Measurements from ENCODE around the gene SUSD4.

Gene SUSD4

GRCh38 chr1:223216531-223217205 lies 147.3 kb downstream of the SUSD4 start:
- no peak for DNase-seq
- Histone ChIP-seq H3K4me3 (ENCODE audit: low read depth, low read length) (no peak overlapping the region), H3K27ac (no peak overlapping the region), H3K27me3 (replicated peaks) (no peaks in the 10 kb centered on the region), H3K36me3 (replicated peaks) (no peaks in the 10 kb centered on the region)
- TF ChIP-seq CTCF (IDR thresholded peaks at IDR 0.05; ENCODE audit: low read depth, low read length, missing control alignments), result no peak
- in situ Hi-C loops (cut with HindIII; ENCODE audit: low pct_ligation_motif_present, low sequenced_read_pairs), result no loop called here

- in situ Hi-C loops (cut with HindIII; ENCODE audit: low pct_ligation_motif_present, low sequenced_read_pairs), result no loop called here
- no peak for TF ChIP-seq CTCF (IDR thresholded peaks at IDR 0.05; ENCODE audit: low read depth, low read length, missing control alignments)
- H3K36me3 ChIP-seq (replicated peaks), result no peaks in the 10 kb centered on the region
- DNase-seq, result no peak
- no peaks in the 10 kb centered on the region for H3K27me3 ChIP-seq (replicated peaks)
- no peak overlapping the region for H3K4me3 ChIP-seq (ENCODE audit: low read depth, low read length)
- no peak overlapping the region for H3K27ac ChIP-seq
Measured at GRCh38 chr1:223216074-223216473, 147.9 kb downstream of the SUSD4 start.

- Histone ChIP-seq H3K27me3 (replicated peaks) (no peaks in the 10 kb centered on the region), H3K4me3 (ENCODE audit: low read depth, low read length) (no peak overlapping the region), H3K36me3 (replicated peaks) (no peaks in the 10 kb centered on the region), H3K27ac (no peak overlapping the region)
- DNase-seq, result no peak
- in situ Hi-C loops (cut with HindIII; ENCODE audit: low pct_ligation_motif_present, low sequenced_read_pairs), result no loop called here
- TF ChIP-seq CTCF (IDR thresholded peaks at IDR 0.05; ENCODE audit: low read depth, low read length, missing control alignments), result no peak
Measured at GRCh38 chr1:223215026-223215425, 148.9 kb downstream of the SUSD4 start.

GRCh38 chr1:223214261-223214807 lies 149.6 kb downstream of the SUSD4 start:
- no peaks in the 10 kb centered on the region for H3K36me3 ChIP-seq (replicated peaks)
- H3K27me3 ChIP-seq (replicated peaks), result no peaks in the 10 kb centered on the region
- no peak for DNase-seq
- TF ChIP-seq CTCF (IDR thresholded peaks at IDR 0.05; ENCODE audit: low read depth, low read length, missing control alignments), result no peak
- H3K27ac ChIP-seq, result no peak overlapping the region
- H3K4me3 ChIP-seq (ENCODE audit: low read depth, low read length), result no peak overlapping the region
- in situ Hi-C loops (cut with HindIII; ENCODE audit: low pct_ligation_motif_present, low sequenced_read_pairs), result no loop called here

- Histone ChIP-seq H3K36me3 (replicated peaks) (no peaks in the 10 kb centered on the region), H3K27ac (no peak overlapping the region), H3K4me3 (ENCODE audit: low read depth, low read length) (no peak overlapping the region), H3K27me3 (replicated peaks) (no peaks in the 10 kb centered on the region)
- TF ChIP-seq CTCF (IDR thresholded peaks at IDR 0.05; ENCODE audit: low read depth, low read length, missing control alignments), result no peak
- DNase-seq, result no peak
- in situ Hi-C loops (cut with HindIII; ENCODE audit: low pct_ligation_motif_present, low sequenced_read_pairs), result no loop called here
Measured at GRCh38 chr1:223212441-223212840, 151.5 kb downstream of the SUSD4 start.
